Muscle of back (tissue), 11 donors: ENCODE measurements around the gene PPP1CC. TPM values are rescaled to one million over a fixed set of nuclear protein-coding genes. Genes with fewer than 3 reads are reported as not detected.
"Not testable (repeated sequence)": the region's sequence is repeated elsewhere in the genome, so short reads cannot be mapped to it uniquely, and the experiment has no call there.

Experiments
- DNase-seq, 3 donors: peaks; one replicate each; pipeline versions ENCODE4 v3.0.0 to v3.0.0-alpha.2; 2013
- polyA plus RNA-seq, 10 donors: library from polyadenylated mRNA; unstranded; fragments of 120-200 nt; gene quantifications; one replicate each; pipeline ENCODE4 v1.2.1, GENCODE V29; 2013; ENCODE audit not compliant: insufficient read length in 10 of 10

The PPP1CC gene
- polyA plus RNA-seq, 10 donors = 107 to 147 (median 130) TPM

GRCh38 chr12:110760204-110760609, 17.5 kb upstream of the PPP1CC start:
- DNase-seq = no peak

GRCh38 chr12:110758922-110759321, 16.2 kb upstream of the PPP1CC start:
- no peak for DNase-seq

GRCh38 chr12:110756611-110757010, 13.9 kb upstream of the PPP1CC start:
- no peak for DNase-seq

- peak; percentile 19 to 75 (median 40) for DNase-seq
Observed at GRCh38 chr12:110754101-110754793, 11.6 kb upstream of the PPP1CC start.

- DNase-seq = no peak
Observed at GRCh38 chr12:110750784-110751461, 8.2 kb upstream of the PPP1CC start.

- no peak for DNase-seq
Observed at GRCh38 chr12:110746550-110746949, 3.9 kb upstream of the PPP1CC start.

GRCh38 chr12:110745542-110746284, 3.0 kb upstream of the PPP1CC start:
- peak; percentile 37 to 91 (median 56) for DNase-seq

- DNase-seq = peak; percentile 19 to 74 (median 25)
Observed at GRCh38 chr12:110744601-110745264, 2.0 kb upstream of the PPP1CC start.

- peak in 2 of 3 donors; percentile 11 to 23 for DNase-seq
Observed at GRCh38 chr12:110744151-110744571, 1.5 kb upstream of the PPP1CC start.

GRCh38 chr12:110743571-110744093, 941 bp upstream of the PPP1CC start:
- peak; percentile 44 to 80 (median 45) for DNase-seq

GRCh38 chr12:110742096-110742717, 484 bp downstream of the PPP1CC start:
- DNase-seq = peak in 2 of 3 donors; percentile 33 to 61

- DNase-seq = peak; percentile 15 to 48 (median 16)
Observed at GRCh38 chr12:110741341-110742095, 1.2 kb downstream of the PPP1CC start.

GRCh38 chr12:110739894-110740293, 2.8 kb downstream of the PPP1CC start:
- DNase-seq = no peak

GRCh38 chr12:110739488-110739887, 3.2 kb downstream of the PPP1CC start:
- DNase-seq = no peak

GRCh38 chr12:110737532-110737931, 5.2 kb downstream of the PPP1CC start:
- DNase-seq = no peak

- not testable (repeated sequence) for DNase-seq
Observed at GRCh38 chr12:110737016-110737415, 5.7 kb downstream of the PPP1CC start.

- no peak for DNase-seq
Observed at GRCh38 chr12:110733900-110734299, 8.8 kb downstream of the PPP1CC start.

- DNase-seq = no peak
Observed at GRCh38 chr12:110733089-110733715, 9.5 kb downstream of the PPP1CC start.

GRCh38 chr12:110732572-110732971, 10.1 kb downstream of the PPP1CC start:
- no peak for DNase-seq

GRCh38 chr12:110731479-110731878, 11.2 kb downstream of the PPP1CC start:
- no peak for DNase-seq
